GM12801 (cell line): ENCODE measurements around the gene SPRED2.

Experiments used
- TF ChIP-seq, protein P1 (sequence below): IDR thresholded peaks from one replicate; pipeline ENCODE4 v1.5.1; 2011; ENCODE audit warnings: control low read depth; ENCODE audit not compliant: insufficient read length; ENCODE audit errors: extremely low read depth

The SPRED2 gene

DNA sequence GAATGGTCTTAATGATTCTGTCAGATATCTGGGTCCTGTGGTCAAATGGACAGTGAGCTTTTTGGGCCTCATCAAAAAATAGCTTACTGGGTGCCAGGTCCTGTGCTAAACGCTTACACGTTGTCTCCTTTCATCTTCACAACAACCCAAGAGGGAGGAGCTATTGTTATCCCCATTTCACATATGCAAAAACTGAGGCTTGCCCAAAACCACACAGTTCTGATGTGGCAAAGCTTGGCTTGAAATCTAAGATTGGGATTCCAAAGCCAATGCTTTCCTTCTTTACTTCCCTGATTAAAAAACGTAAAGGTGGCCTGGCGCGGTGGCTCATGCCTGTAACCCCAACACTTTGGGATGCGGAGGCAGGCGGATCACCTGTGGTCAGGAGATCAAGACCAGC lies 135.4 kb downstream of the SPRED2 start:
- TF ChIP-seq, protein P1, sequence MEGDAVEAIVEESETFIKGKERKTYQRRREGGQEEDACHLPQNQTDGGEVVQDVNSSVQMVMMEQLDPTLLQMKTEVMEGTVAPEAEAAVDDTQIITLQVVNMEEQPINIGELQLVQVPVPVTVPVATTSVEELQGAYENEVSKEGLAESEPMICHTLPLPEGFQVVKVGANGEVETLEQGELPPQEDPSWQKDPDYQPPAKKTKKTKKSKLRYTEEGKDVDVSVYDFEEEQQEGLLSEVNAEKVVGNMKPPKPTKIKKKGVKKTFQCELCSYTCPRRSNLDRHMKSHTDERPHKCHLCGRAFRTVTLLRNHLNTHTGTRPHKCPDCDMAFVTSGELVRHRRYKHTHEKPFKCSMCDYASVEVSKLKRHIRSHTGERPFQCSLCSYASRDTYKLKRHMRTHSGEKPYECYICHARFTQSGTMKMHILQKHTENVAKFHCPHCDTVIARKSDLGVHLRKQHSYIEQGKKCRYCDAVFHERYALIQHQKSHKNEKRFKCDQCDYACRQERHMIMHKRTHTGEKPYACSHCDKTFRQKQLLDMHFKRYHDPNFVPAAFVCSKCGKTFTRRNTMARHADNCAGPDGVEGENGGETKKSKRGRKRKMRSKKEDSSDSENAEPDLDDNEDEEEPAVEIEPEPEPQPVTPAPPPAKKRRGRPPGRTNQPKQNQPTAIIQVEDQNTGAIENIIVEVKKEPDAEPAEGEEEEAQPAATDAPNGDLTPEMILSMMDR = no peak

DNA sequence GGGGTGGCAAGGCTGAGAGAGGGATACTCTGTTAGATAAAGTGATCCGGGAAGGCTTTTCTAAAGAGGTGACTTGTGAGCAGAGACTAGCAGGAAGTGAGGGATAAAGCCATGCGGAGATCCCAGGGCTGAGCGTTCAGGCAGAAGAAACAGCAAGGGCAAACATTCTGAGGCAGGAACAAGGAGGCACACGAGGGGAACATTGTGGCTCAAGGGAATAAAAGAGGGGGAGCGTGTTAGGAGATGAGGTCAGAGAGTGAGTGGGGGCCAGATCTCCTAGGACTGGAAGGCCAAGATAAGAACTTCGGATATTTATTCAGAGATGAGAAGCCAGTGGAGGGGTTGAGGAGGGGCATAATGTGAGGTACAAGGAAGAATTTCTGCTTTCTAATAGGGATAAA lies 137.7 kb downstream of the SPRED2 start:
- TF ChIP-seq, protein P1 = no peak

DNA sequence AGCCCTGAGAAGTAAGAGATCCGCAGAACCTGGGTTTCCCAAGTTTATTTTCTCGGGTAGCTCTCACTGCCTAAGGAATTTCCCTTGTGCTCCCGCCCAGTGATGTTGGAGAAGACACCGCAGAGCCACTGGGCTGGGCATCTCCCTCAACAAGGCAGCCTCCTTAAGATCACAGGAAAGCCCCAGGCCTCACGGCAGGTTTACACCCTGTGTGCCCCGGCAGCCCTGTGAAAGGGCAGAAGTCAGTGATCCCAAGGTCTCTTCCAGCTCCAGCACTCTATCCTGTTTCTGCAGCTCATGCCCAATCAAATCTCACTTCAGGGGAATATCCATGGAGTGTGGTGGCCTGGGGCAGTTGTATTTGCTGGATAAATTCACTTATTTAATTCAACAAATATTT lies 138.3 kb downstream of the SPRED2 start:
- TF ChIP-seq, protein P1 = no peak

DNA sequence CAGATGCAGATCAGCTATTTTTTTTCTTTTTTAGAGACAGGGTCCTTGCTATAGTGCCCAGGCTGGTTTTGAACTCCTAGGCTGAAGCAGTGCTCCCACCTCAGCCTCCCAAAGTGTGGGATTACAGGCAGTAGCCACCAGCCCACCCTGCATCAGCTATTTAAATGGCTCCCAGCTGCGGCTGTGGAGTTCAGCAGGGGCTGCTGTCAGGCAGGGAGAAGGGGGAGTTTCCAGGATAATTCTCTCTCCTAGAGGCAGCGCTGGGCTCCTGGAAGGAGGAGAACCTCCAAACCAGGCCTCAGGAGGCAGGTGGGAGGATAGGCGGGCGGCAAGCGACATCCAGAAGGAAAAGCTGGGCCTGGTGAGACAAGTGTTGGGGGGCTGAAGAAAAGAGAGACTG lies 139.0 kb downstream of the SPRED2 start:
- TF ChIP-seq, protein P1 = no peak

DNA sequence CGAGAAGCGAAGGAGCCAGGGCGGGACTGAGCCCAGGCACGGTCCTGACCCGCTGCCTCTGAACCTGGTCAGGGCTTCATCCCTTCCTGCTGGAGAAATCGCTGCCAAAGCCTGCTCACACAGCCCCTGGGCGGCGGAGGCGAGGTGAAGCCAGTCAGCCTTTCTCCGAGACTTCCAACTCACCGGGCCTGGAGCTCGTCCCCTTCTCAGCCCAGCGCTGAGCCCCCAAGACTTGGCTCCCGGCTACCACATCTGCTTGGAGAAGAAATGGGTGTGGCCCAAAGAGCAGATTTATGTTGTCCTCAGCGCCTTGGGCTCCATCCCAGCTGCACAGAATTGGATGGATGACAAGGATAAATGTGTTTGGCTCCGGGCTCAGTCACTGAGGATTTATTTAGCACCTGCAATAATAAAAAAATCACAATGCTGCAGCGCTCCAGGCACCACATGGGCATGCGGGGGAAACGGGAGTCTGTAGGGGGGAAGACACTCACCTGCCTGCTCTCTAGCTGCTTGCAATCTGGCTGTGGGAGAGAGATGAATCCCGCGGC lies 139.9 kb downstream of the SPRED2 start:
- TF ChIP-seq, protein P1 = no peak

DNA sequence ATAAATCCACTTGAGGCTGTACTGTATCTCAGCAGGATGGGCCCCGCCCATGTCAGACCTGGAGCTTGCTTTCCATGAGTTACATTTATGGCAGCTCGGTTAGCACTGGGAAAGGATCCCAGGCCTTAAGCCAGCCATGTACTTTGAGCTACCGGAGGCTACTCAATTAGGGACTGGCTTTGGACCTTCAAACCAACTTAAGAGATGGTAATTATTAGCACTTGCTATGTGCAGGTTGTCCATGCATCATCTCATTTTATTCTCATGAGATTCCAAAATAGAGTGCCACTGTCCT lies 140.3 kb downstream of the SPRED2 start:
- TF ChIP-seq, protein P1 = no peak

- TF ChIP-seq, protein P1 = no peak
Measured at GRCh38 chr2:65291216-65292105, 140.9 kb downstream of the SPRED2 start.
